NCI-H82 (cell line): ENCODE results near the gene PHACTR1.
A peak's percentile ranks its signal among the peaks of the same experiment; 100 is the strongest.
"Not testable (repeated sequence)": the region's sequence is repeated elsewhere in the genome, so short reads cannot be mapped to it uniquely, and the experiment has no call there.

ENCODE experiments used
- DNase-seq: peaks from one replicate; lab custom pipeline; 2025; lab: John Stamatoyannopoulos, UW

PHACTR1 gene

DNA sequence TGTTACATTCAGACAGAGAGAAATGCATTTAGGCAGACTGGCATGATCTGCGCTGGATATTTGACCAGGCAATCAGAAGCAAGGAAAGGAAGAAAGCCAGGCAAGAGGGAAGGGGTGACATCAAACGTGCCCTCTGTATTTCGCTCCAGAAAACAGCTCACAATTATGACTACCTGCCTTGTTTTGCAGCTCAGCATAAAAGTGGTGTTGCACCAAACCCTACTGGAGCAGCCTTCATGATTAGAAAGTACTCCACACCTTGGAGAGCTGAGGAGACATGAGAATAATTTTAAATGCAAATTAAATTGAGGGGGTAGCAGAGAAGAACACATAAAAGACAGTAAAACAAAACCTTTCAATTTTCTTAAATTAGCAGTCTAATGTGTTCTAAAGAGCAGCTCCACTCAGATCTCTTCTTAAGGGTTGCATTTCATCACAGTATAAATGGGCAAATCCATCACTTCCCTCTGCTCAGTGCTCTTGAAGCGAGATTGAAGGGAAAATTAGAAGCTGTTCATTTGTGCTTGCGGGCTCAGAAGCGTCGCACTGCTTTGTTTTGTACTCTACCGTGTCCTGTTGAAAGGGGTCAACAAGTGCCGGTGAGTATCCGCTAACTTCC, at the start of gene PHACTR1:
Gene PHACTR1, plus strand, starts transcription at position 470 of the 619 bp plus-strand sequence.
- no peak for DNase-seq

DNA sequence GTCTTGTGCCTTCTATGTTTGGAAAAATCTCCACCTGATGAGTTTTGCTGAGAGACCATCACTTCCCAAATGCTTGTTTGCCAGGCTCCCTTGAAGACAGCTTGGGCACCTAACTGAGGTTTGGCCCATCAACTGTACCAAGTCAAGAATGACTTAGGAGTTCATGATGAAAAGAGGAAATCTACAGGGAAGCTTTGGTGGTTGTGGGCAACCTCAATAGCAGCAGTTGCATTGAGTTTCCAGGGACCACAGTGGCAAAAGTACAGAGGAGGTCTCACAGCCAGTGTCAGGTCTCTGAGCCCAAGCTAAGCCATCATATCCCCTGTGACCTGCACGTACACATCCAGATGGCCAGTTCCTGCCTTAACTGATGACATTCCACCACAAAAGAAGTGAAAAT, 49.7 kb upstream of the PHACTR1 start:
- no peak for DNase-seq

DNA sequence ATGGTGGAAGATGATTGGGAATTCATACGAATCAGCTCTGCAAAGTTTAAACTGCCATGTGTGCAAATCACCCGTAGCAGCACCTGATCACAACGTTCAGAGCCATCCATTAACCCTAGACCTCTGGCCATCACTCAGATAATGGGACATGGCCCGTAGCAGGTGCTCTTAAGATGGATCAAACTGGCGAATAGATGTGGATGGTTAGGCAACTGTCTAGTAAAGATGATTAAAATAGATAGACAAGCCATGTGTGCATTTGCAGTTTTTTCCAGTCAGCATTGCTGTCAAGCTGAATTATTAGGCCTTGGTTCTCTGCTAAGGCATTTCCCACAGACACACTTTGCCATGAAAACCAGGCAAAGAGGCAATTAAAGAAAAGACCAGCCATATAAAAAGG, 40.6 kb upstream of the PHACTR1 start:
- DNase-seq: no peak

DNA sequence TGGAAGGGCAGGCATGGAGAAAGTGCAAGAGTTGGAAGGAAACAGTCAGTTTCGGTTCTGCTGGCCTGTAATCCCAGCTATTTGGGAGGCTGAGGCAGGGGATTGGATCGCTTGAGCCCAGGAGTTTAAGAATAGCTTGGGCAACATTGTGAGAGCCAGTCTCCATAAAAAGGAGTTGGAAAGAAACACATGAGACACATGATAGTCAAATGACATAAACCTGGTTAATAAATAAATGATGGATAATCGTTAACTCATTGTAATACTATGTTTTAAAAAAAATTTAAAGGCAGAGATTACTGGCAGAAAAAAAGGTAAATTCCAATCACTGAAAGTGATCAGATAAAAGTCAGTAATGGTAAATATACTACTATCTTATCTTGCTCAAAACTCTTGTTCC, 37.2 kb upstream of the PHACTR1 start:
- DNase-seq: no peak

DNA sequence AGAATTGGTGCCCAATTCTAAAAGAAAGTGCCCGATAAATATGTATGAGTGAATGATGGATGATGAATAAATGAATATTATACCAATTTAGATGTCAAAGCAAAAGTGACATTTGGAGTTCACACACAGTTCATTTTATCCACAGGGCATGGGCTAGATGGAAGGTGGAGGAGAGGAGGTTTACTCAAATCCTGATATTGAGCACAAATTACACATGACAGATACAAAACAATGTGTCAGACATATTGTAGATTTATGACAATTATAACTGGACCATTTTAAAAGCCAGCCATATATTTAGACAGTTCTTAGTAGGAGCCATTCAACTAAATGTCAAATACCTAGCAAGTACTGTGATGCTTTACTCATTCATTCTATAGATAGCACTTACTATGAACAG, 23.4 kb upstream of the PHACTR1 start:
- no peak for DNase-seq

DNA sequence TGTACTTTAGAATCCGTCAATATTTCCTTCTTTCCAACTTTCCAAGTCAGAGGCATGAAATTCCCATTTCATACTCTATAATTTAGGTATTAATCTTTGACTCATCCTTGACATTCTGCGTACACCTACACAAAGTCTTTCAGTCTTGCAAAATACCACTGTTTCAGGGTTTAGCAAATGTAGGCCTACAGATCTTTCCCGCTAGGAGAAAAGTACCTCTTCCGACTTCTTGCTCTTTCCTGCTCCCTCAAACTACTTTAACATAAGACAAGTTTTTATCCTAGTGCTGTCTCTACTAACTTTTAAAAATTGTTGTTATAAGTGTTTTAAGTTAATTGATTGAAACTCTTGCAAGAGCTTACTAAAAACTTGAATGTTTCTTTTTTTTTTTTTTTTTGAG, 18.3 kb upstream of the PHACTR1 start:
- DNase-seq: no peak

DNA sequence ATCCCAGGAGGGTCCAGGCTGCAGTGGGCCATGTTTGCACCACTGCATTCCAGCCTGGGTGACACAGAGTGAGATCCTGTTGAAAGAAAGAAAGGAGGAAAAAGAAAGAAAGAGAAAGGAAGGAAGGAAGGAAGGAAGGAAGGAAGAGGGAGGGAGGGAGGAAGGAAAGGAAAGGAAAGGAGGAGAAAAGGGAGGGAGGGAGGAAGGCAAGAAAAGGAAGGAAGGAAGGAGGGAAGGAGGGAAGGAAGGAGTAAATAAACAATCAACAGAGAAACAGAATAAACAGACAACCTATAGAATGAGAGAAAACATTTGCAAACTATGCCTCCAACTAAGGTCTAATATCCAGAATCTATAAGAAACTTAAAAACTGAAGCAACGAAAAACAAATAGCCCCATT, 11.6 kb upstream of the PHACTR1 start:
- no peak for DNase-seq

DNA sequence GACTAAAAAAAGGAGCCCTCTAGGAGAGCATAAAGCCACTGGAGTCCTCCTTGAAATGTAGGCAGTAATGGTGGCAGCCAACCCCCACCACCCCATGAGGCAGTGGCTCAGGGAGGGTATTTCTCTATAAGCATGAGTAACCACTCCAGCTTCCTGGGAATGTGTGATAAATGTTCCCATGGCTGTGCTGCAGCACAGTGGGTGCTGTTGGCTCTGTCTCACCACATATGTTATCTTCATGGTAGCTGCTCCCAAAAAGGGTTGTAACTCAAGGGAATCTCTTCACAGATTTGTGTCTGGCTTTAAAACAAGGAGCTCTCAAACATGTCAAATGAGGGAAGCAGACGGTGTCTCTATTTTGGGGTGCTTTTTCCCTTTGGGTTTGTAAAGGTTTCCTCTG, 7.5 kb upstream of the PHACTR1 start:
- DNase-seq: no peak

DNA sequence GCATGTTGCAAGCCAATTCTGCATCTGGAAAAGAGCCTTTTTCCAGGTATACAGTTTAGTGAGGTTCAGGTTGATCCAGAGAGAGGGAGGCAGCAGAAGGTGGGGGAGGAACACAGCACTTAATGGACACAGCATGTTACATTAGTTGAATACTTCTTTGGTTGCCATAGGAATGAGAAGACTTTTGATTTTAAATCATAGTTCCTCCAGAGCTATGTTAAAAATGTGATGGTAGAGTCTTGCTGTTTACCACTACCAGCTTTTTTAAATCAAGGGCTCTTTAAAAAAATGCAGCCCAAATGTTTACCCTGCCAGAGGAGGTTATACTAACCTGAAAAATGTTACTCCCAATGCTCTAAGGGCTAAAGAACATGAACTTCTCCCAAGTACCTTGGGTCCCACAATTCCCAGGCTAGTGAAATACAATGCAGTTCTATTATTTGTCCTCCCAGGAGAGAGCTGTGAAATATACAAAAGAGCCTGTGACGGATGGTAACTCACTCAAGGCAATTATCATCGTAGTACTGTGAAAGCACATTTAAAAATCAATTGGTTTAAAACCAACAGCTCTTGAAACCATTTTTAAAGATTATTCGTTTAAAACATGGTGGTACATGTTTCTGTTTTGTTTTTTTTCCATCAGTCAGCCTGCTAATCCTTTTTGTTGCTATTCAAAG, 6.9 kb upstream of the PHACTR1 start:
- DNase-seq: no peak

DNA sequence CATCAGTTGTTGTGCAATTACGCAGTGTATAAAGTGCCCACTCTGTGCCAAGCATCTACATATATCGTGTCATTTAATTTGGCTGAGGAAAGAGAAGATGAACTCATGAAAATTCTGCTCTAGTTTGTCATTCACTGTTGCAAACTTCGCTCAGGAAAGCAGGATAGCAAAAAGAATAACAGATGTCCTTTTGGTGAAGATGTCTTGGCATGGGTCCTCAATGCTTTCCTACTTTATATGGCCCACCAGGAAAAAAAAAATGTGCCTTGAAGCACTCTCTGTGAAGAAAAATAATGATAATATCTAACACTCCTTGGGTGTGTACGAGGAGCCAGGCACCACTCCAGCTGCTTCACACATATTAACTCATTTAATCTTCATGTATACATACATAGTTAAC, 5.6 kb upstream of the PHACTR1 start:
- no peak for DNase-seq

DNA sequence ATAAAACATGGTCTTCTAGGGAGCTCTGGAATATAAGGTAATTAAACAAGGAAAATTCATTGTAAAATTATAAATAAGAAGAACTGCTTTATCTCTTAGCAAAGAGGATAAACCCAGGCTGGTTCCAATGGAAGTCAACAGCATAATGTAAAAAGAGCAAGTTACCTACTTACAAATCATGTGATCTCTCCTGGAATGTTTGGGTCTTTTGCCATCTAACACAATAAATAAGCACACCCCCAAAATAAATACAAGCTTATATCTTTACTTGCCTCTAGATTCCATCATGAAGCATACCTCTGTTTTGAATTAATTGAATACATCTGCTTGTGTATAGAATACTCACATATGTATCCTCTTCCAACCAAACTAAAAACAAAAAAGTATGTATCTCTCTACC, 2.5 kb upstream of the PHACTR1 start:
- no peak for DNase-seq

DNA sequence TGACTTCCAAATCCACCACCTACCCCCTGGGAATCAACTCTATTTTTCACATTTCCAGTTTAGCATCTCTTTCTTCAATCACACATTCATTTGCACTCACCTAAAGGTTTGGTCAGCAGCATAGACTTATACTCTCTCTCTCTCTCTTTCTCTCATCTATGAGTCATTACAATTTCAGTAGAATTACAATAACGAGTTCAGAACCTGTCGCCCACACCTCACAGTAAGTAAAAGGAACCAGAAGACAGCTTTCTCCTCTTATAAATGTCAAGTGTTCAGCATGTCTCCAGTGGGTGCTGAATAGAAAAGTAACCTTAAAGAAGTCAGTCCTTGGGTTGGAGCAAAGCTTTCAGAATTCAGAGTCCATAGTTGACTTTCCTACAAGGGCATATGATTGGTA, 1.1 kb upstream of the PHACTR1 start:
- no peak for DNase-seq

DNA sequence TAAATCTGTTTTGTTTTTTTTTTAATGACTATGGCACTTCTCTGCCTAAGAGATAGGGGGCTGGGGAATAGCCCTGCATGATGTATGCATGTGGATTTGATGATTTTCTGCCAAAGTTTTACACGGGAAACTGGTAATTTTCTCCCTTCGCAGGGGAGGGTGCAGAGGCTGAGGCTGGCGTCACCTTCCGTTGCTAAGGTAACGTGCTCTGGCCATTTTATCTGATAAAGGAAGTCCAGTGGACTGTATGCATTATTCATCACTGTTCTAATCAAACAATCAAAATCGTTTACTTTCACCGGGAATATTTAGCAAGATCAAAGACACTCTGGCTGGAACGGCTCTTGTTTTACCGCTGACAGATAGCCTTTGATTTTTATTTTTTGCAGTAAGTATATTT, 789 bp downstream of the PHACTR1 start:
- no peak for DNase-seq

DNA sequence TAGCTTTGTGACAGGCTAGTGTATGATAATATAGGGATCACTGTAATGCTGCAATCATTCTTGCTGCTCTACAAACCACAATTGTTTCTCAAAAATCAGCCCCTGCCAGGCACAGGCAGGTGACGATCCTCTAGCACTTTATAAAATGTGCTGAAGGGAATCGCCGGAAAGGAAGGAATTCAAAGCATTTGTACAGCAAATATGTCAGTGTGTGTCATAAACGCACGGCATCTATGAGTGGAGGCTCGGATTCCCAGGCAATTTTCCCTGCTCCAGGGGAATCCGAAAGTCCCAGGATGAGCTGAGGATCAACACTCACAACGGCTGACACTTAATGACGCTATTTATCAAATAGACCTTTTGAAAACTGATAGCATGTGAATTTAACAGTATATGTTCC, 1.4 kb downstream of the PHACTR1 start:
- no peak for DNase-seq

DNA sequence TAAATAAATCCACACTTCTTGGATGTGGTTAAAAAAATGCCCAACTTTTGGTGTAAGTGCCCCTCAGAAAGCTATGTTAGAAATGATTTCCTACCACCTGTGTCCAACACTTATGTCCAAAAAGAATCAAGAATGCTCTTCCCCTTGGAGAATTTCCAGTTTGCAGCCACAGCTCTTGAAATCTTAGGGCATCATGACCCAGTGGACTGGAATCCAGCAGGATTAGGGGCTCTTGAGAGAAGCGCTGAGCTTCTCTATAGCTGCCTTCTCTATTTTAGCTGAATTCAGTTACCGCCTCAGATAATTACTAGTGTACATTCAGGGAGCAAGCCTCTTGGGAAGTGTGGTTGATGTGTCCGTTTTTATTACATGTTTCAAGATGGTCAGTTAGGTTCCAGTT, 2.5 kb downstream of the PHACTR1 start:
- no peak for DNase-seq

DNA sequence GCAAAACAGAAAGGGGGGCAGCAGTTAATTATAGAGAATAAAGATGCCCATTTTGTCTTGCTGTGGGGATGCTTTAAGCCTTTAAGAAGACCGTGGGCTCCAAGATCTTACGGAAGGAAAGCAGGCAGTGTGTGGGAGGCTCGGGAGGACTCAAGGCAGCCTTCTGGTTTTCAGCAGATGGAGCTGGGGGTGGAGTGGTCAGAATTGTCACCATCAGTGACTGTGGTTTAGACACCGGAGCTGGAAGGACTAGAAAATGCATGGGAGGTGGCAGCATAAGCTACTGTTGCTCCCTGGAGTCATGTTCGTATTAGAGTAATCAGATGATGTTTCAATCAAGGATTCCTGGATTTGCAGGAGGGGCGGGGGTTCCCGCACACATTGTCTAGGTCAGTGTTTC, 3.7 kb downstream of the PHACTR1 start:
- peak; percentile 71 for DNase-seq

DNA sequence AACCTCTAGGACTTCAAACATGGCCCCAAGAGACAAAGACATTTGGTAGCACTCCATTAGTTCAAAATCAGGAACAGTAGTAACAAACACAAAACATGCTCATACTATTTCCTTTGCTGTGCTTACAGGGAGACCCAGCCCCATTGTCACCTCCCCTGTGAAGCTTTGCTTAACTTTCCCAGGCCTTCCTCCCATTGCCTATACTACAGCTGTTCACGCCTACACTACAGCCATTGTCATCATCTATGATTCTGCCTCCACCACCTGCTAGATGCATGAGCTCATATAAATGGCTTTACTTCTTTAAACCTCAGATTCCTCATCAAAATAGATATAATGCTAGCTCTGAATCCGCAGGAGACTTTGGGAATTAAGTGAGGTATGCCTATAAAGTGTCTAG, 8.7 kb downstream of the PHACTR1 start:
- DNase-seq: no peak

DNA sequence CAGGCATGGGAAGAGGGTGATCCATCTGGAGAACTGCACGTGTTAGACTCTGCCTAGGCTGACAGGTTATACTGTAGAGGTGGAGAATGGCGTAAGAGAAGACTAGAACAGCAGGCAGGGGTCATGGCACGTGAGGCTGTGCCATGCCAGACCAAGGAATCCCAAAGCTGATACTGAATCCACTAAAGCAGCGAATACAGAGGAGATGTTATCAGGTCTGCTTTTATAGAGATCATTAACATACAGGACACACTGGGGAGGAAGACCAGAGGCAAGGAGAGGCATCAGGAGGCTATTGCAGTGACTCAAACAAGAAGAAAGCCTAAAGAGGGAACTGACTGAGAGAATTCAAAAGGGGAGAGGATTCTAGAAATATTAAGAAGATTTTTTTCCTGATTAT, 12.9 kb downstream of the PHACTR1 start:
- DNase-seq: no peak

DNA sequence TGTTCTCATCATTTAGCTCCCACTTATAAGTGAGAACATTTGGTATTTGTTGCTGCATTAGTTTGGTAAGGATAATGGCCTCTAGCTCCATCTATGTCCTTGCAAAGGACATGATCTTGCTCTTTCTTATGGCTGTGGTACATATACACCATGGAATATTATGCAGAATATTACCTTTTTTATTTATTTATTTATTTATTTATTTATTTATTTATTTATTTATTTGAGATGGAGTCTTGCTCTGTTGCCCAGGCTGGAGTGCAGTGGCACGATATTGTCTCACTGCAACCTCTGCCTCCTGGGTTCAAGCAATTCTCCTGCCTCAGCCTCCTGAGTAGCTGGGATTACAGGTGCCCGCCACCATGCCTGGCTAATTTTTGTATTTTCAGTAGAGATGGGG, 14.2 kb downstream of the PHACTR1 start:
- not testable (repeated sequence) for DNase-seq

DNA sequence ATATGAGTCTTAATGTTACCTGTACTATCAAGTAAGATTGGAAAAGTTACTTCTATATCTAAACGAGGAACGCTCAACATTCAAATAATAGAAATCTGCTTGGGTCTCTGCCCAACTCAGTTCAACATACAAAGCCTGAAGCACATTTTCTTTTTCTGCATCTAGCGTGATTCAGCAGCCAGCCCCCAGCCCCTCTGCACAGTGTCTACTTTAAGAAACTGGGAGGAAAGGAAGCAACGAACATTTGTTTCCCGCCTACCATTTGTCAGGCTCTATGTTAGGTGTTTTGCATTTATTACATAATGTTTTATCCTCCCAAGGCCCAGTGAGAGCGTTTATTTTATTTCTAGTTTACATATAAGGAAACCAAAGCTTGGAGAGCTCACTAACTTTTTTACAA, 17.3 kb downstream of the PHACTR1 start:
- DNase-seq: no peak

DNA sequence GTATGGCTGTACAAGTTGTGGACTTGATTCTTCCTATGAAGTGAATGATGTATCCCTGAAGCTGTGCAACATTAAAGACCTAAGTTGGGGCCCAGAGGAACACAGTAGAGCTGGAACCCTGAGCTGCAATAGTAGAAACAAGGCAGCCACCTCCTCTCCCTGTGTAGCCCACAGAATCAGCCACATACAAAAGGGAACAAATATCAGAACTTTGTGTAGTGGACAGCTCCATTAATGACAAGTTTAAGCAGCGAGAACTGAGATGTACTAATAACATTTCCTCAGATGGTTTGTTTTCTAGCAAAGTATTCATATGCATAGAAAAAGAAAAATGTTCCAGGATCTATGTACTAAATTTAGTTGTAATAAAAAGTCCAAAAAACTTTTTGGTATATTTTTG, 19.2 kb downstream of the PHACTR1 start:
- no peak for DNase-seq

DNA sequence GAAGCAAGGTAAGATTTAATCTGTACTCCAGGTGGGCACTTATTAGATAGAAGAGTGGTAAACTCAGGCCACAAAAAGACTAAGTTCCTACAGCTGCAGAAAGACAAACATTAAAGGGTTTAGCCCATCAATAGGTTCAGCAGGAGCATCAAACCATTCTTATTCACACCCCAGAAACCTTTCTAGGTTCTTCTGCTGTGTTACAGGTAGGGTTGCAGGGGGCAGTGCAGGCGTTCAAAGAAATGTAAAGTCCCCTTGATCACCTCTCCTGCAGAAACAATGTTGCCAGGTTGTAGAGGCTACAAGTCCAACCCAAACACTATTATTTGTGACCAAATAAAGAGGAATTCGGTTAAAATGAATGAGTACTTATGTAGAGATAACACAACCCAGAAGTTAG, 31.8 kb downstream of the PHACTR1 start:
- no peak for DNase-seq

DNA sequence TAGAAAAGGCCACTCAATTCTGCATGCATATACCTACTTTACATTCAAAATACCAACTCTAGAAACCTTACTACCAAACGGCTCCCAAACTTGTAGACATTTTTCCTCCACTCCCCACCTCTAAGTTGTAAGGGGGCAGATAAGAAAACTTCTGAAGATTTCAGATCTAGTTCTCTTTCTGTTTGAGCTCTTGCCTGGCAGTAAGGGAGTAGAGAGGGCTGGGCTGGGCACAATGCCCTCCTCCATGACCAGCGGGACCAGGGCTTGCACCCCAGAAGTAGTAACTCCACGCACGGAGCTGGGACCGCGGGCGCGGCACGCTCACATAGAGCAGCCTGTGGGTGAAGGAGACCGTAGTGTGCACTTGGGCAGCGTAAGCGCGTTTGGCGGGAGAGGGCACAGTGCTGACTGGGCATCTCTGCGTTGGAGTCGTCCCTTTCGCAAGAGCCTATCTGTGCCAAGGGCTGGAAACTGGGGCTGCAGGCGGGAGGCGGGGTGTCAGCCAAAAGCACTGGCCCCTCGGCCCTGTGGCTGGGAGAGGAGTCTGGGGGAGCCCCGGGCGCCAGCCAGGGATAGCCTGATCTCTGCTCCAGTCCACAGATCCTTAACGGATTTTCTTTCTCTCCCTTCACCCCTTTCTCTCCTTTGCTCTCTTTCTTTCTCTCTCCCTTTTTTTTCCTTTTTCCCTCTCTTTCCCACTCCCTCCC, 32.4 kb downstream of the PHACTR1 start:
- DNase-seq: peak; percentile 66
